ENCODE data around the gene TMEM151A. TPM values are rescaled to one million over a fixed set of nuclear protein-coding genes. Genes with fewer than 3 reads are reported as not detected.

Gene TMEM151A
- total RNA-seq, 6 donors from 2014 or later = 0.29 to 1.9 TPM; not detected in 4

DNA sequence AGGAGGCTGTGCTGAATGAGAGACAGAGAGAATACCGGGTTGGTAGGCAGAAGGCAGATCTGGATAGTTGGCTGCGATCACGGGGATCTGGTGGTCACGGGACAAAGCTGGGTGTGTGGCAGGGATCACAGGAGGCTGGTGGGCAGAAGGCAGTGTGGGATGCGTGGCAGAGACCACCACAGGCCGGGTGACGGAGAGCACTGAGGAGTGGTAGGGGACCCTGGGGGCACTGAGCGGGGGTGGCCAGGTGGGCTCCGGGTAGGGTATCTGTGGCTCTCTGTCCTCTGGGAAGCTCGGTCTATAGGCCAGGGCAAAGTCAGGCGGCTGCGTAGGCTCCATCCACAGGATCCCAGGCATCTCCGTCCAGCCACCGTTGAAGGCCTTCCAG lies 23.8 kb downstream of the TMEM151A start:
- peak in 1 of 2 donors; percentile 56 for DNase-seq
- no peak for ATAC-seq (ENCODE audit: low FRiP score in 2 of 2)
- 87 to 88% methylated on average over 14 of the region's 14 CpGs for WGBS, 2 donors
- TF ChIP-seq CTCF (IDR thresholded peaks at IDR 0.05) (no peak), POLR2A (IDR thresholded peaks at IDR 0.05) (no peak), POLR2AphosphoS5 (IDR thresholded peaks at IDR 0.05) (no peak), EP300 (IDR thresholded peaks at IDR 0.05) (no peak)
- Histone ChIP-seq H3K4me3 (peak overlapping the region in 3 of 4 donors; percentile 29 to 71 (median 48)), H3K9me3 (no peaks in the 10 kb centered on the region), H3K4me1 (peaks cover 35 to 44% (median 39%) of the 10 kb centered on the region in 4 donors), H3K36me3 (no peaks in the 10 kb centered on the region), H3K27ac (peak overlapping the region in 3 of 4 donors; percentile 0 to 86 (median 86)), H3K27me3 (no peaks in the 10 kb centered on the region)

DNA sequence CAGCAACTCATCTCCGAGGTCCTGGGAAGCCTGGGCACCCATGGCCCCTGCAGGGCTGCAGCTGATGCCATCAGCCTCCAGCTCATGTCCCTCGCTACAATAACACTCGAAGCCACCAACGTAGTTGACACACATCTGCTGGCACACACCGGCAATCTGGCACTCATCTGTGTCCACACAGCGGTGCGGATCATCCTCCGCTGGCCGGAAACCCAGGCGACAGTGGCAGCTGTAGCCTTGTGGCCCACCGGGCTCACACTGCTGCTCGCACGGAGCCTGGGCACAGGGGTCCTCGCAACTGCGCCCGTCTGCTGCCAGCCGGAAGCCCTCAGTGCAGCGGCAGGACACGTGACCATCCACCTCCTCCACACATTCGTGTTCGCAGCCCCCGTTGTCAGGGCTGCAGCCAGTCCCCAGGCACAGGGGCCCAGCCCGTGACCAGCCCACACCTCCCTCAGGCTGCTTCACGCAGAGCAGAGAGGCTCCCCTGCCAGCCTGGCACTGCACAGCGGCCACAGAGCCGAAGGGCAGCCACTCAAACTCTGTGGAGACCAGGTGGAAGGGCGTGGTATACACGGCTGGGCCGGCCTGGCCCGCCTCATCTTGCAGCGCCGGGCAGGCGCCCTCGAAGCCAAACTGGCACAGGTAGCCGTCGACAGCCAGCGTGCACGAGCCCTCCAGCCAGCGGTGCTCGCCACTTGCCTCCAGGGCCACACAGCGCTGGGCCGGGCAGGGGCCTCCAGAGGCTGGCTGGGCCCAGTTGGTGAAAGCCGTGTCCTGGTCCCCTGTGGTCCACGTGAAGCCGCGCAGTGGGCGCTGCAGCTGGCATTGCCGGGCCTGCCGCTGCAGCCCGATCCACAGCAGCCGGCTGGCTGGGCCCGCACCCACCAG lies 24.5 kb downstream of the TMEM151A start:
- peak in 1 of 2 donors; percentile 83 for DNase-seq
- Histone ChIP-seq H3K4me3 (peak overlapping the region in 3 of 4 donors; percentile 29 to 71 (median 48)), H3K4me1 (peaks cover 35 to 44% (median 39%) of the 10 kb centered on the region in 4 donors), H3K27me3 (no peaks in the 10 kb centered on the region), H3K9me3 (no peaks in the 10 kb centered on the region), H3K27ac (peak overlapping the region; percentile 67 to 86 (median 84)), H3K36me3 (no peaks in the 10 kb centered on the region)
- no peak for TF ChIP-seq POLR2A (IDR thresholded peaks at IDR 0.05)
- TF ChIP-seq CTCF (IDR thresholded peaks at IDR 0.05) = no peak
- no peak for TF ChIP-seq EP300 (IDR thresholded peaks at IDR 0.05)
- TF ChIP-seq POLR2AphosphoS5 (IDR thresholded peaks at IDR 0.05) = no peak
- WGBS, 2 donors = 71 to 78% methylated on average over 24 to 33 of the region's 52 CpGs
- no peak for ATAC-seq (ENCODE audit: low FRiP score in 2 of 2)

GRCh38 chr11:66316849-66317251 lies 25.2 kb downstream of the TMEM151A start, which contains the start of gene CD248:
Gene CD248, minus strand, starts transcription at chr11:66317044. Its CDS starts 17 bp downstream, at chr11:66317027.
- peak within 1 kb of the TSS; percentile 67 to 86 (median 84) for H3K27ac ChIP-seq
- WGBS, 2 donors = 24% methylated on average over 7 of the region's 29 CpGs; no CpG with 5 or more reads in 1 of the 2 donors
- peak; percentile 50 to 90 for DNase-seq
- TF ChIP-seq CTCF (IDR thresholded peaks at IDR 0.05) (no peak), EP300 (IDR thresholded peaks at IDR 0.05) (no peak), POLR2AphosphoS5 (IDR thresholded peaks at IDR 0.05) (no peak), POLR2A (IDR thresholded peaks at IDR 0.05) (peak in 1 of 4 donors; percentile 23)
- H3K36me3 ChIP-seq = no peaks in the 10 kb centered on the region
- peak in 1 of 2 donors; percentile 53 for ATAC-seq (ENCODE audit: low FRiP score in 2 of 2)
- H3K4me1 ChIP-seq = peaks cover 32 to 44% (median 36%) of the 10 kb centered on the region in 4 donors
- no peaks in the 10 kb centered on the region for H3K9me3 ChIP-seq
- no peaks in the 10 kb centered on the region for H3K27me3 ChIP-seq
- peak within 1 kb of the TSS; percentile 8 to 71 (median 38) for H3K4me3 ChIP-seq

DNA sequence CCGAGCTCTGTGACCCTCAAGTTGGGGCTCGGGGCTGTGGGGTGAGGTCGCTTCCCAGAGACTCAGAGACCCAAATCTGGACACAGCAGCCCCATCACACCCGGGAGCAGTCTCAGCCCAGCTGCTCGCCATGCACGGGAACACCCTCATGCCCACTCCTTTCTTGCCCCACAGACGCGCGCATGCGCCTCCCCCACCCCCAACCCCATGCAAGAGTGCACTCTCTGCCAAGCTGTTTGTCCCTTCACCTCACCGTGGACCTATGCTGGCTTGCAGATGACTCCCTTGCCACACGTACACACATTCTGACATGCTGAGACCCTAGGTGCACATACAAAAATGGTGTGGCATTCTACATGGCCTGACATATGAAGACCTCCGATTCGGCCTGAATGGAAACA lies 25.6 kb downstream of the TMEM151A start:
- WGBS, 2 donors = 17 to 18% methylated on average over 2 to 14 of the region's 14 CpGs
- H3K4me1 ChIP-seq = peaks cover 32 to 44% (median 34%) of the 10 kb centered on the region in 4 donors
- H3K9me3 ChIP-seq = no peaks in the 10 kb centered on the region
- TF ChIP-seq CTCF (IDR thresholded peaks at IDR 0.05) (no peak), EP300 (IDR thresholded peaks at IDR 0.05) (no peak), POLR2AphosphoS5 (IDR thresholded peaks at IDR 0.05) (no peak), POLR2A (IDR thresholded peaks at IDR 0.05) (no peak)
- H3K27me3 ChIP-seq = no peaks in the 10 kb centered on the region
- H3K4me3 ChIP-seq = peak overlapping the region in 3 of 4 donors; percentile 29 to 71 (median 48)
- no peaks in the 10 kb centered on the region for H3K36me3 ChIP-seq
- H3K27ac ChIP-seq = peak overlapping the region; percentile 67 to 86 (median 84)
- DNase-seq (peak in 1 of 2 donors; percentile 84), ATAC-seq (ENCODE audit: low FRiP score in 2 of 2) (no peak)
